SHP77 treated with DMSO at 0.1 percent for 48 hours (cell line): ENCODE data around the gene MSX1.
"Not testable (repeated sequence)": the region's sequence is repeated elsewhere in the genome, so short reads cannot be mapped to it uniquely, and the experiment has no call there.

Source experiments
- DNase-seq: peaks from one replicate; lab custom pipeline; 2025; lab: John Stamatoyannopoulos, UW

MSX1 gene

GRCh38 chr4:4859325-4859798 lies at the start of gene MSX1:
Gene MSX1 (plus strand): TSS chr4:4859665. CDS start chr4:4859900, 235 bp downstream.
- DNase-seq: peak; percentile 38

- no peak for DNase-seq
These were observed 49.2 kb upstream of the MSX1 start for GRCh38 chr4:4810092-4810774.

GRCh38 chr4:4810778-4811177 lies 48.7 kb upstream of the MSX1 start:
- DNase-seq: no peak

GRCh38 chr4:4812145-4812794 lies 47.2 kb upstream of the MSX1 start:
- no peak for DNase-seq

- DNase-seq: no peak
These were observed 40.9 kb upstream of the MSX1 start for GRCh38 chr4:4818415-4819212.

GRCh38 chr4:4819213-4819606 lies 40.3 kb upstream of the MSX1 start:
- DNase-seq: no peak

- no peak for DNase-seq
These were observed 39.2 kb upstream of the MSX1 start for GRCh38 chr4:4820261-4820660.

GRCh38 chr4:4820739-4821138 lies 38.7 kb upstream of the MSX1 start:
- no peak for DNase-seq

- no peak for DNase-seq
These were observed 37.9 kb upstream of the MSX1 start for GRCh38 chr4:4821577-4821976.

- not testable (repeated sequence) for DNase-seq
These were observed 37.2 kb upstream of the MSX1 start for GRCh38 chr4:4822286-4822685.

GRCh38 chr4:4823621-4824162 lies 35.8 kb upstream of the MSX1 start:
- no peak for DNase-seq

GRCh38 chr4:4824232-4824631 lies 35.2 kb upstream of the MSX1 start:
- no peak for DNase-seq

GRCh38 chr4:4825431-4825830 lies 34.0 kb upstream of the MSX1 start:
- no peak for DNase-seq

GRCh38 chr4:4829837-4830236 lies 29.6 kb upstream of the MSX1 start:
- DNase-seq: no peak

GRCh38 chr4:4831266-4831665 lies 28.2 kb upstream of the MSX1 start:
- no peak for DNase-seq

- no peak for DNase-seq
These were observed 27.6 kb upstream of the MSX1 start for GRCh38 chr4:4831825-4832224.

GRCh38 chr4:4836044-4836443 lies 23.4 kb upstream of the MSX1 start:
- DNase-seq: no peak

- no peak for DNase-seq
These were observed 22.1 kb upstream of the MSX1 start for GRCh38 chr4:4837316-4837715.

GRCh38 chr4:4838051-4838935 lies 21.2 kb upstream of the MSX1 start:
- no peak for DNase-seq

GRCh38 chr4:4838936-4839810 lies 20.3 kb upstream of the MSX1 start:
- no peak for DNase-seq

- DNase-seq: no peak
These were observed 19.1 kb upstream of the MSX1 start for GRCh38 chr4:4840351-4840750.
